A549 (cell line): Measurements from ENCODE around the gene CNIH3. TPM values are rescaled to one million over a fixed set of nuclear protein-coding genes. Genes with fewer than 3 reads are reported as not detected.

Source experiments
- ATAC-seq, 2 experiments: fragments of 200-7000 bp in 1 of 2; fragments of >200 bp in 1 of 2; cut with Nextera tagmentation in 1 of 2; cut with Tn5 transposase in 1 of 2; 3 replicates each; pipeline versions ENCODE4 v1.8.0 to v1.9.1; 2018 to 2020; ENCODE audit warnings: mild to moderate bottlenecking in 1 of 2, moderate library complexity in 1 of 2
- CTCF ChIA-PET: fragments of 300-600 bp; sonication (Branson Sonifier 250); formaldehyde crosslinking; extraction: SDS; loops from one replicate; lab custom pipeline; 2021; ENCODE audit warnings: antibody characterized with exemption, inconsistent platforms; lab: Yijun Ruan, JAX
- POLR2A ChIA-PET: fragments of 350-600 bp; formaldehyde crosslinking; extraction: SDS; loops from one replicate; lab custom pipeline; 2021; ENCODE audit warnings: antibody characterized with exemption, inconsistent platforms; lab: Yijun Ruan, JAX
- DNase-seq, 2 experiments: peaks; one replicate each; pipeline versions ENCODE4 v3.0.0 to v3.0.0-alpha.2; 2011 to 2016; ENCODE audit warnings: low read depth in 1 of 2, low spot score in 1 of 2
- FAIRE-seq: peaks from 2 replicates; lab custom pipeline; 2011; peaks lifted over from hg19 to GRCh38; lab: Jason Lieb, UNC
- H3K27ac ChIP-seq, 2 experiments: fragments of >200 bp; sonication (Bioruptor Twin); formaldehyde crosslinking; 3 replicates each; pipeline ENCODE4 v1.5.1; 2016 to 2017
- H3K4me1 ChIP-seq: fragments of >200 bp; sonication (Bioruptor Twin); formaldehyde crosslinking; 3 replicates; pipeline ENCODE4 v1.6.1; 2016
- H3K4me2 ChIP-seq: fragments of >200 bp; sonication (Bioruptor Twin); formaldehyde crosslinking; 3 replicates; pipeline ENCODE4 v1.6.1; 2016
- H3K4me3 ChIP-seq: fragments of >200 bp; sonication (Bioruptor Twin); formaldehyde crosslinking; 3 replicates; pipeline ENCODE4 v1.5.1; 2016
- H3K9me3 ChIP-seq: fragments of >200 bp; sonication (Bioruptor Twin); formaldehyde crosslinking; 3 replicates; pipeline ENCODE4 v1.6.1; 2016
- BHLHE40 ChIP-seq: IDR thresholded peaks from 2 replicates; pipeline ENCODE4 v1.6.1; 2012; ENCODE audit warnings: low read depth, low read length, inconsistent platforms
- CBX2 ChIP-seq: fragments of 200-600 bp; sonication (generic); IDR thresholded peaks from 2 replicates; pipeline ENCODE4 v1.6.1; 2016; ENCODE audit warnings: low read depth, mild to moderate bottlenecking, borderline replicate concordance
- CTCF ChIP-seq: fragments of >200 bp; sonication (Bioruptor Twin); formaldehyde crosslinking; IDR thresholded peaks from 3 replicates; pipeline ENCODE4 v1.5.1; 2016
- EHF ChIP-seq: fragments of 250-450 bp; sonication (Bioruptor Pico); IDR thresholded peaks from 2 replicates; pipeline ENCODE4 v1.5.0; 2020; ENCODE audit warnings: mild to moderate bottlenecking
- ELK1 ChIP-seq: fragments of 150-350 bp; IDR thresholded peaks from 2 replicates; pipeline ENCODE4 v1.6.1; 2014; ENCODE audit warnings: low read depth, mild to moderate bottlenecking, low read length
- EP300 ChIP-seq, 2 experiments: fragments of >200 bp; sonication (Bioruptor Twin); formaldehyde crosslinking; IDR thresholded peaks; 2 replicates in 1 of 2; 3 replicates in 1 of 2; pipeline ENCODE4 v1.6.1; 2016 to 2017
- ESRRA ChIP-seq: fragments of 150-350 bp; IDR thresholded peaks from 2 replicates; pipeline ENCODE4 v1.6.1; 2014; ENCODE audit warnings: mild to moderate bottlenecking, low read length, borderline replicate concordance
- FOXS1 ChIP-seq: fragments of 250-450 bp; sonication (Bioruptor Pico); IDR thresholded peaks from 2 replicates; pipeline ENCODE4 v1.5.0; 2020; ENCODE audit warnings: mild to moderate bottlenecking, moderate library complexity
- HDAC2 ChIP-seq: fragments of 200-600 bp; sonication (generic); IDR thresholded peaks from 2 replicates; pipeline ENCODE4 v1.6.1; 2016
- HMGXB4 ChIP-seq: fragments of 250-450 bp; sonication (Bioruptor Pico); IDR thresholded peaks from 2 replicates; pipeline ENCODE4 v1.5.0; 2021; ENCODE audit warnings: mild to moderate bottlenecking, moderate library complexity, borderline replicate concordance
- HOXA7 ChIP-seq: fragments of 250-450 bp; sonication (Bioruptor Pico); IDR thresholded peaks from 2 replicates; pipeline ENCODE4 v1.5.0; 2020; ENCODE audit warnings: mild to moderate bottlenecking, moderate library complexity
- HOXB13 ChIP-seq: fragments of 250-450 bp; sonication (Bioruptor Pico); IDR thresholded peaks from 2 replicates; pipeline ENCODE4 v1.5.0; 2020; ENCODE audit warnings: low read depth, mild to moderate bottlenecking, moderate library complexity
- HOXB5 ChIP-seq: fragments of 250-450 bp; sonication (Bioruptor Pico); IDR thresholded peaks from 2 replicates; pipeline ENCODE4 v1.5.0; 2020; ENCODE audit warnings: mild to moderate bottlenecking, moderate library complexity
- JUNB ChIP-seq: fragments of >200 bp; sonication (Bioruptor Twin); formaldehyde crosslinking; IDR thresholded peaks from 2 replicates; pipeline ENCODE4 v1.6.1; 2016
- KDM5A ChIP-seq: fragments of 200-600 bp; sonication (generic); IDR thresholded peaks from 2 replicates; pipeline ENCODE4 v1.6.1; 2016; ENCODE audit warnings: antibody characterized with exemption, mild to moderate bottlenecking
- MAFK ChIP-seq: fragments of 450-650 bp; IDR thresholded peaks from 2 replicates; pipeline ENCODE4 v1.6.1; 2014; ENCODE audit not compliant: partially characterized antibody
- NFE2L2 ChIP-seq: fragments of 150-350 bp; conservative IDR thresholded peaks from 2 replicates; pipeline ENCODE4 v1.6.1; 2014; ENCODE audit warnings: low read length
- NR3C1 ChIP-seq: fragments of >200 bp; sonication (Bioruptor Twin); formaldehyde crosslinking; IDR thresholded peaks from 3 replicates; pipeline ENCODE4 v1.6.1; 2017
- PBX3 ChIP-seq: IDR thresholded peaks from 2 replicates; pipeline ENCODE4 v1.6.1; 2012
- RAD21 ChIP-seq, 2 experiments: fragments of >200 bp in 1 of 2; sonication (Bioruptor Twin) in 1 of 2; formaldehyde crosslinking in 1 of 2; IDR thresholded peaks in 1 of 2; conservative IDR thresholded peaks in 1 of 2; 2 replicates in 1 of 2; 3 replicates in 1 of 2; pipeline ENCODE4 v1.6.1; 2012 to 2018; ENCODE audit warnings: inconsistent platforms in 1 of 2
- RARB ChIP-seq: fragments of 250-450 bp; sonication (Bioruptor Pico); IDR thresholded peaks from 2 replicates; pipeline ENCODE4 v1.8.0; 2021; ENCODE audit warnings: mild to moderate bottlenecking, moderate library complexity
- RCOR1 ChIP-seq: fragments of 150-350 bp; IDR thresholded peaks from 2 replicates; pipeline ENCODE4 v1.6.1; 2014; ENCODE audit warnings: antibody characterized with exemption, low read length, low read depth
- RNF2 ChIP-seq: fragments of 200-600 bp; sonication (generic); IDR thresholded peaks from 2 replicates; pipeline ENCODE4 v1.6.1; 2016; ENCODE audit warnings: low read depth, mild to moderate bottlenecking, antibody characterized with exemption, moderate library complexity, borderline replicate concordance
- SMC3 ChIP-seq: fragments of >200 bp; sonication (Bioruptor Twin); formaldehyde crosslinking; IDR thresholded peaks from 3 replicates; pipeline ENCODE4 v1.6.1; 2018; ENCODE audit warnings: inconsistent platforms
- SREBF2 ChIP-seq: fragments of 450-650 bp; IDR thresholded peaks from 2 replicates; pipeline ENCODE4 v1.6.1; 2014; ENCODE audit warnings: mild to moderate bottlenecking, moderate library complexity
- TFCP2L1 ChIP-seq: fragments of 250-450 bp; sonication (Bioruptor Pico); IDR thresholded peaks from 2 replicates; pipeline ENCODE4 v1.5.0; 2021; ENCODE audit warnings: mild to moderate bottlenecking
- USF2 ChIP-seq: fragments of 450-650 bp; IDR thresholded peaks from 2 replicates; pipeline ENCODE4 v1.6.1; 2014; ENCODE audit warnings: antibody characterized with exemption
- ZC3H11A ChIP-seq: fragments of 450-650 bp; IDR thresholded peaks from 2 replicates; pipeline ENCODE4 v1.6.1; 2014; ENCODE audit warnings: antibody characterized with exemption, mild to moderate bottlenecking
- ZFP36 ChIP-seq: fragments of 450-650 bp; IDR thresholded peaks from 2 replicates; pipeline ENCODE4 v1.6.1; 2014; ENCODE audit warnings: borderline replicate concordance; ENCODE audit not compliant: partially characterized antibody
- WGBS: methylation state at CpG from one replicate; pipeline ENCODE4 v1.1.6; 2017; ENCODE audit errors: missing lambda C conversion rate; 5-methylcytosine and 5-hydroxymethylcytosine counted together
- polyA plus RNA-seq, 4 experiments: library from polyadenylated mRNA; depleted of rRNA in 3 of 4; stranded (reverse); fragments of >200 nt; fragmentation: RNase III in 1 of 4; extraction: RNeasy Plus Mini Kit Qiagen cat#74134 plus additional on column Dnase treatment in 1 of 4; gene quantifications; 2 replicates in 3 of 4; 3 replicates in 1 of 4; pipeline ENCODE4 v1.2.3, GENCODE V29; 2011 to 2017

Gene CNIH3
- polyA plus RNA-seq, 2 of the 4 experiments (the other 2 are of a cell fraction): 0.61 to 0.85 TPM

GRCh38 chr1:224651188-224651587 is 35.1 kb downstream of the CNIH3 start:
- ChIA-PET POLR2A (no interaction called here), CTCF (no interaction called here)
- WGBS: 87% methylated on average over 7 of the region's 7 CpGs
- Histone ChIP-seq H3K4me3 (no peak overlapping the region), H3K9me3 (no peaks in the 10 kb centered on the region), H3K4me1 (peaks cover 8% of the 10 kb centered on the region), H3K27ac (no peak overlapping the region), H3K4me2 (no peak overlapping the region)
- no peak for ATAC-seq
- no peak for TF ChIP-seq SMC3
- TF ChIP-seq HOXA7: no peak
- no peak for TF ChIP-seq JUNB
- TF ChIP-seq ESRRA: no peak
- no peak for TF ChIP-seq EP300 (IDR thresholded peaks at IDR 0.05)
- no peak for TF ChIP-seq RARB
- no peak for TF ChIP-seq RCOR1
- TF ChIP-seq MAFK: no peak
- TF ChIP-seq FOXS1: no peak
- no peak for TF ChIP-seq CBX2
- no peak for TF ChIP-seq EHF (CRISPR knock-in tag)
- TF ChIP-seq ZFP36: no peak
- TF ChIP-seq PBX3: no peak
- no peak for TF ChIP-seq KDM5A
- no peak for TF ChIP-seq ZC3H11A
- no peak for TF ChIP-seq NR3C1
- FAIRE-seq: no peak
- DNase-seq: no peak

- WGBS: 73% methylated on average over 10 of the region's 10 CpGs
- H3K4me1 ChIP-seq: peaks cover 8% of the 10 kb centered on the region
- no peak overlapping the region for H3K4me2 ChIP-seq
- H3K4me3 ChIP-seq: no peak overlapping the region
- no peak overlapping the region for H3K27ac ChIP-seq
- FAIRE-seq: no peak
- ATAC-seq: no peak
- no peak for TF ChIP-seq NR3C1
- no peak for TF ChIP-seq RAD21 (conservative IDR thresholded peaks at IDR 0.05 in 1 of 2, IDR thresholded peaks at IDR 0.05 in 1 of 2)
- no peak for DNase-seq
- CTCF ChIA-PET: interaction anchor here (0.7 to 1.1 kb wide), 2 partner anchors 12 to 258 kb away, joined by 3 read pairs; no protein-coding TSS in a partner anchor
- H3K9me3 ChIP-seq: no peaks in the 10 kb centered on the region
- POLR2A ChIA-PET: no interaction called here
Measured at GRCh38 chr1:224656392-224656791, 40.3 kb downstream of the CNIH3 start.

GRCh38 chr1:224660074-224660473 is 44.0 kb downstream of the CNIH3 start:
- ATAC-seq (no peak), FAIRE-seq (no peak), DNase-seq (peak in 1 of 2 experiments; percentile 7)
- CTCF ChIA-PET: interaction anchor here (0.6 to 1.9 kb wide), 4 partner anchors 18 to 387 kb away, joined by 3 to 5 read pairs (median 5); no protein-coding TSS in a partner anchor
- Histone ChIP-seq H3K27ac (no peak overlapping the region), H3K9me3 (no peaks in the 10 kb centered on the region), H3K4me2 (no peak overlapping the region), H3K4me3 (no peak overlapping the region), H3K4me1 (no peaks in the 10 kb centered on the region)
- 22% methylated on average over 5 of the region's 5 CpGs for WGBS
- TF ChIP-seq HOXA7: no peak
- TF ChIP-seq KDM5A: no peak
- TF ChIP-seq ELK1: no peak
- no peak for TF ChIP-seq SREBF2
- TF ChIP-seq TFCP2L1 (CRISPR knock-in tag): no peak
- no peak for TF ChIP-seq BHLHE40
- no peak for TF ChIP-seq HMGXB4
- no peak for TF ChIP-seq RNF2
- TF ChIP-seq PBX3: no peak
- TF ChIP-seq HOXB13 (CRISPR knock-in tag): no peak
- TF ChIP-seq HOXB5 (CRISPR knock-in tag): no peak
- no peak for TF ChIP-seq NFE2L2
- TF ChIP-seq CTCF: no peak
- no peak for TF ChIP-seq HDAC2
- TF ChIP-seq USF2: no peak
- POLR2A ChIA-PET: no interaction called here
